Measurements from ENCODE around the gene FAM120A. TPM values are rescaled to one million over a fixed set of nuclear protein-coding genes. Genes with fewer than 3 reads are reported as not detected.

FAM120A gene
- total RNA-seq, 1 experiment from 2014 or later, result 43.2 TPM

- DNase-seq, result no peak
- ChIA-PET CTCF (no interaction called here), POLR2A (no interaction called here)
- Mint-ChIP-seq H3K27me3 (ENCODE audit: insufficient read depth, unreplicated experiment) (no peaks in the 10 kb centered on the region), H3K27ac (ENCODE audit: unreplicated experiment) (no peak overlapping the region), H3K36me3 (ENCODE audit: insufficient read depth, unreplicated experiment) (peaks cover 15% of the 10 kb centered on the region), H3K4me3 (ENCODE audit: unreplicated experiment) (no peak overlapping the region), H3K4me1 (ENCODE audit: low read depth, unreplicated experiment) (no peaks in the 10 kb centered on the region), H3K9me3 (ENCODE audit: unreplicated experiment) (no peaks in the 10 kb centered on the region)
- no peaks in the 10 kb centered on the region for H3K27me3 ChIP-seq (replicated peaks; ENCODE audit: control insufficient read depth, insufficient read depth, low read length)
- BruUV-seq (replicated peaks), result no TSS peak
- H3K9me3 ChIP-seq, result no peaks in the 10 kb centered on the region
- no peaks in the 10 kb centered on the region for H3K4me1 ChIP-seq
- H3K4me3 ChIP-seq (ENCODE audit: low read depth, low read length), result no peak overlapping the region
- intact Hi-C loops (cut with micrococcal nuclease; ENCODE audit: unreplicated experiment), result no loop called here
- no peaks in the 10 kb centered on the region for H3K36me3 ChIP-seq (ENCODE audit: control insufficient read depth, insufficient read depth, low read length)
- TF ChIP-seq, protein P1, sequence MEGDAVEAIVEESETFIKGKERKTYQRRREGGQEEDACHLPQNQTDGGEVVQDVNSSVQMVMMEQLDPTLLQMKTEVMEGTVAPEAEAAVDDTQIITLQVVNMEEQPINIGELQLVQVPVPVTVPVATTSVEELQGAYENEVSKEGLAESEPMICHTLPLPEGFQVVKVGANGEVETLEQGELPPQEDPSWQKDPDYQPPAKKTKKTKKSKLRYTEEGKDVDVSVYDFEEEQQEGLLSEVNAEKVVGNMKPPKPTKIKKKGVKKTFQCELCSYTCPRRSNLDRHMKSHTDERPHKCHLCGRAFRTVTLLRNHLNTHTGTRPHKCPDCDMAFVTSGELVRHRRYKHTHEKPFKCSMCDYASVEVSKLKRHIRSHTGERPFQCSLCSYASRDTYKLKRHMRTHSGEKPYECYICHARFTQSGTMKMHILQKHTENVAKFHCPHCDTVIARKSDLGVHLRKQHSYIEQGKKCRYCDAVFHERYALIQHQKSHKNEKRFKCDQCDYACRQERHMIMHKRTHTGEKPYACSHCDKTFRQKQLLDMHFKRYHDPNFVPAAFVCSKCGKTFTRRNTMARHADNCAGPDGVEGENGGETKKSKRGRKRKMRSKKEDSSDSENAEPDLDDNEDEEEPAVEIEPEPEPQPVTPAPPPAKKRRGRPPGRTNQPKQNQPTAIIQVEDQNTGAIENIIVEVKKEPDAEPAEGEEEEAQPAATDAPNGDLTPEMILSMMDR (IDR thresholded peaks at IDR 0.05; ENCODE audit: insufficient read depth in 1 of 2, low read depth in 1 of 2, low read length in 1 of 2, severe bottlenecking in 1 of 2, unreplicated experiment in 1 of 2), result no peak
These were observed 94.9 kb downstream of the FAM120A start for GRCh38 chr9:93546356-93546755.

DNA sequence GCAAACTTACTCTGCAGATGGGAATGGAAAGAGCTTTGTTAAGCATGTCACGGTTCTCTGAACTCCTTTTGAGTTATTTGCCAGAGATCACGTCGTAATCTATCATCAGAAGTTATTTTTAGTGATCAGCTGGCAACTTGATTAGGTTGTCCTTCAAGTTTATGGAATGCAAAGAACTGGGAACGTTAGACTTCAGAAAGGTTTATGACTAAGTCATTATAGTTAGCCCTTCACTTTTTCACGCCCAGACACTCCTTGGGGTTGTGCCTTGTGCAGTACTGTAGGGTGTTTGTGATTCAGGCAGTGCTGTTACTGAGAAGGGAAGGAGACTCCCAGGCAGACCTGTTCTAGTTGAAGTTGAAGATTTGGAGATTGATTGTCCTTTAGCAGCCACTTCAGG lies 98.1 kb downstream of the FAM120A start:
- Histone ChIP-seq H3K4me3 (ENCODE audit: low read depth, low read length) (no peak overlapping the region), H3K9me3 (no peaks in the 10 kb centered on the region), H3K36me3 (ENCODE audit: control insufficient read depth, insufficient read depth, low read length) (no peaks in the 10 kb centered on the region), H3K4me1 (no peaks in the 10 kb centered on the region), H3K27me3 (replicated peaks; ENCODE audit: control insufficient read depth, insufficient read depth, low read length) (no peaks in the 10 kb centered on the region)
- no peak for DNase-seq
- ChIA-PET CTCF (no interaction called here), POLR2A (no interaction called here)
- intact Hi-C loops (cut with micrococcal nuclease; ENCODE audit: unreplicated experiment), result no loop called here
- H3K4me3 Mint-ChIP-seq (ENCODE audit: unreplicated experiment), result no peak overlapping the region
- H3K4me1 Mint-ChIP-seq (ENCODE audit: low read depth, unreplicated experiment), result no peaks in the 10 kb centered on the region
- no peaks in the 10 kb centered on the region for H3K27me3 Mint-ChIP-seq (ENCODE audit: insufficient read depth, unreplicated experiment)
- TF ChIP-seq, protein P1 (IDR thresholded peaks at IDR 0.05; ENCODE audit: insufficient read depth in 1 of 2, low read depth in 1 of 2, low read length in 1 of 2, severe bottlenecking in 1 of 2, unreplicated experiment in 1 of 2), result no peak
- H3K36me3 Mint-ChIP-seq (ENCODE audit: insufficient read depth, unreplicated experiment), result peaks cover 24% of the 10 kb centered on the region
- H3K27ac Mint-ChIP-seq (ENCODE audit: unreplicated experiment), result no peak overlapping the region
- no TSS peak for BruUV-seq (replicated peaks)
- no peaks in the 10 kb centered on the region for H3K9me3 Mint-ChIP-seq (ENCODE audit: unreplicated experiment)

GRCh38 chr9:93552923-93553322 lies 101.4 kb downstream of the FAM120A start:
- BruUV-seq (replicated peaks), result no TSS peak
- no peaks in the 10 kb centered on the region for H3K9me3 ChIP-seq
- no peaks in the 10 kb centered on the region; the same call in 1 of the 2 replicates for H3K36me3 ChIP-seq (ENCODE audit: control insufficient read depth, insufficient read depth, low read length)
- ChIA-PET POLR2A (no interaction called here), CTCF (no interaction called here)
- H3K36me3 Mint-ChIP-seq (ENCODE audit: insufficient read depth, unreplicated experiment), result peaks cover 19% of the 10 kb centered on the region
- intact Hi-C loops (cut with micrococcal nuclease; ENCODE audit: unreplicated experiment), result no loop called here
- no peaks in the 10 kb centered on the region for H3K4me1 ChIP-seq
- H3K9me3 Mint-ChIP-seq (ENCODE audit: unreplicated experiment), result no peaks in the 10 kb centered on the region
- TF ChIP-seq, protein P1 (IDR thresholded peaks at IDR 0.05; ENCODE audit: insufficient read depth in 1 of 2, low read depth in 1 of 2, low read length in 1 of 2, severe bottlenecking in 1 of 2, unreplicated experiment in 1 of 2), result no peak
- no peak overlapping the region for H3K27ac Mint-ChIP-seq (ENCODE audit: unreplicated experiment)
- H3K4me3 Mint-ChIP-seq (ENCODE audit: unreplicated experiment), result no peak overlapping the region
- no peak overlapping the region for H3K4me3 ChIP-seq (ENCODE audit: low read depth, low read length)
- no peak for DNase-seq
- H3K27me3 Mint-ChIP-seq (ENCODE audit: insufficient read depth, unreplicated experiment), result no peaks in the 10 kb centered on the region
- no peaks in the 10 kb centered on the region for H3K4me1 Mint-ChIP-seq (ENCODE audit: low read depth, unreplicated experiment)
- H3K27me3 ChIP-seq (replicated peaks; ENCODE audit: control insufficient read depth, insufficient read depth, low read length), result no peaks in the 10 kb centered on the region
